Esophagus muscularis mucosa (tissue), 4 donors: ENCODE measurements around the gene MT3. TPM values are rescaled to one million over a fixed set of nuclear protein-coding genes. Genes with fewer than 3 reads are reported as not detected.

Experiments
- DNase-seq: peaks from one replicate; pipeline ENCODE4 v3.0.0-alpha.2; 2017; ENCODE audit errors: extremely low spot score
- H3K27ac ChIP-seq, 4 donors: fragments of 200-600 bp; sonication (generic); replicated peaks in 1 of 4; 1 replicate in 3 of 4; 2 replicates in 1 of 4; pipeline ENCODE4 v1.5.1; 2016 to 2019; ENCODE audit warnings: mild to moderate bottlenecking in 1 of 4
- H3K27me3 ChIP-seq, 4 donors: fragments of 200-600 bp; sonication (generic); one replicate each; pipeline versions ENCODE4 v1.5.1 to v1.6.0; 2016 to 2019
- H3K36me3 ChIP-seq, 4 donors: fragments of 200-600 bp; sonication (generic); one replicate each; pipeline ENCODE4 v1.5.1; 2016 to 2019
- H3K4me1 ChIP-seq, 4 donors: fragments of 200-600 bp; sonication (generic); one replicate each; pipeline ENCODE4 v1.5.1; 2016 to 2019
- H3K4me3 ChIP-seq, 4 donors: fragments of 200-600 bp; sonication (generic); 1 replicate in 2 of 4; 2 replicates in 2 of 4; pipeline ENCODE4 v1.5.1; 2016 to 2019; ENCODE audit warnings: mild to moderate bottlenecking in 4 of 4, moderate library complexity in 1 of 4
- H3K9me3 ChIP-seq, 4 donors: fragments of 200-600 bp; sonication (generic); 1 replicate in 3 of 4; 2 replicates in 1 of 4; pipeline ENCODE4 v1.5.1; 2016 to 2019
- CTCF ChIP-seq, 3 experiments: fragments of 200-600 bp in 2 of 3; fragments of 450-650 bp in 1 of 3; sonication (generic) in 2 of 3; IDR thresholded peaks; one replicate each; pipeline ENCODE4 v1.5.1; 2017 to 2019; ENCODE audit warnings: antibody characterized with exemption in 3 of 3, mild to moderate bottlenecking in 2 of 3, moderate library complexity in 1 of 3
- EP300 ChIP-seq: sonication (generic); formaldehyde crosslinking; IDR thresholded peaks from one replicate; pipeline ENCODE4 v1.6.1; 2017; ENCODE audit warnings: antibody characterized with exemption
- POLR2A ChIP-seq: fragments of 450-650 bp; IDR thresholded peaks from one replicate; pipeline ENCODE4 v1.6.1; 2017; ENCODE audit warnings: antibody characterized with exemption, moderate library complexity, mild to moderate bottlenecking, low read depth
- POLR2AphosphoS5 ChIP-seq, 2 donors: sonication (generic); formaldehyde crosslinking; IDR thresholded peaks; one replicate each; pipeline ENCODE4 v1.6.1; 2017; ENCODE audit warnings: antibody characterized with exemption in 2 of 2
- WGBS: methylation state at CpG from one replicate; pipeline ENCODE4 v1.1.5; 2018; 5-methylcytosine and 5-hydroxymethylcytosine counted together
- intact Hi-C: fragments of 100-400 bp; cut with DNase I; formaldehyde crosslinking; loops from one replicate; pipeline ENCODE4 v1.15.1; 2023
- total RNA-seq, 4 donors: library from RNA; depleted of rRNA; stranded (reverse); fragments of >200 nt; gene quantifications; one replicate each; pipeline versions ENCODE4 v1.1.0 to v1.2.1, GENCODE V29; 2016

Gene MT3
- total RNA-seq, 4 donors from 2014 or later, result 2.0 to 12.5 (median 4.1) TPM

- H3K4me1 ChIP-seq, result peaks cover 11 to 13% (median 12%) of the 10 kb centered on the region in 4 donors
- TF ChIP-seq CTCF (IDR thresholded peaks at IDR 0.05) (no peak), POLR2A (no peak), POLR2AphosphoS5 (IDR thresholded peaks at IDR 0.05) (no peak), EP300 (no peak)
- H3K27me3 ChIP-seq, result peaks cover 0 to 12% (median 0%) of the 10 kb centered on the region in 4 donors
- H3K27ac ChIP-seq, result peak overlapping the region in 3 of 4 donors; percentile 5 to 55 (median 20)
- intact Hi-C loops, result no loop called here
- WGBS, result 80% methylated on average over 4 of the region's 4 CpGs
- H3K36me3 ChIP-seq, result no peaks in the 10 kb centered on the region
- H3K9me3 ChIP-seq, result no peaks in the 10 kb centered on the region
- H3K4me3 ChIP-seq, result no peak overlapping the region
- DNase-seq, result no peak
These were observed 41.3 kb upstream of the MT3 start for GRCh38 chr16:56547949-56548567.

DNA sequence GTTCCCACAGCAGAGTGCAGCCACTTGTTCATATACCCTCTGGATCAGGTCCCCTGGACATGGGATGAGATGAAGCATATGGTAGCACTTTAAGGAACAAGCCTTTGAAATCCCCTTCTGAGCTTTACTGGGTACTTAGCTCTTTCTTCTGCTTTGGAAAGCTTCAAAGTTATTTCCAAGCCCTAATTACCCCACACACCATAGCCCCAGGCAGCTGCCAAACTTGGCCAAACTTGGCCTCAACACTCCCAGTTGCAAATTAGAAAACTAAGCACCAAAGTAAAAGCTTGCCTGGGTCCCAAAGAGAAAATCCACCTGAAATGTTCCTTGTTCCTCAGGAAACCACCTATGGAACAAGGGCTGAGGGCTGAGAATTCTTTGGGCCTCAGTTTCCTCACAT is 40.2 kb upstream of the MT3 start:
- Histone ChIP-seq H3K9me3 (no peaks in the 10 kb centered on the region), H3K27me3 (peaks cover 0 to 17% (median 0%) of the 10 kb centered on the region in 4 donors), H3K27ac (peak overlapping the region in 2 of 4 donors; percentile 22 to 48), H3K4me3 (no peak overlapping the region), H3K4me1 (peaks cover 11 to 13% (median 12%) of the 10 kb centered on the region in 4 donors), H3K36me3 (no peaks in the 10 kb centered on the region)
- TF ChIP-seq POLR2AphosphoS5 (IDR thresholded peaks at IDR 0.05) (no peak), POLR2A (no peak), EP300 (no peak)
- intact Hi-C loops, result no loop called here
- no peak for DNase-seq

- H3K9me3 ChIP-seq, result no peaks in the 10 kb centered on the region
- H3K27me3 ChIP-seq, result peaks cover 0 to 22% (median 0%) of the 10 kb centered on the region in 4 donors
- TF ChIP-seq EP300 (no peak), POLR2AphosphoS5 (IDR thresholded peaks at IDR 0.05) (no peak), CTCF (IDR thresholded peaks at IDR 0.05) (no peak), POLR2A (no peak)
- H3K4me1 ChIP-seq, result peaks cover 11 to 13% (median 12%) of the 10 kb centered on the region in 4 donors
- H3K27ac ChIP-seq, result no peak overlapping the region
- no peak overlapping the region for H3K4me3 ChIP-seq
- intact Hi-C loops, result no loop called here
- no peaks in the 10 kb centered on the region for H3K36me3 ChIP-seq
- WGBS, result 91% methylated on average over 5 of the region's 5 CpGs
- DNase-seq, result no peak
These were observed 39.5 kb upstream of the MT3 start for GRCh38 chr16:56549744-56550385.

DNA sequence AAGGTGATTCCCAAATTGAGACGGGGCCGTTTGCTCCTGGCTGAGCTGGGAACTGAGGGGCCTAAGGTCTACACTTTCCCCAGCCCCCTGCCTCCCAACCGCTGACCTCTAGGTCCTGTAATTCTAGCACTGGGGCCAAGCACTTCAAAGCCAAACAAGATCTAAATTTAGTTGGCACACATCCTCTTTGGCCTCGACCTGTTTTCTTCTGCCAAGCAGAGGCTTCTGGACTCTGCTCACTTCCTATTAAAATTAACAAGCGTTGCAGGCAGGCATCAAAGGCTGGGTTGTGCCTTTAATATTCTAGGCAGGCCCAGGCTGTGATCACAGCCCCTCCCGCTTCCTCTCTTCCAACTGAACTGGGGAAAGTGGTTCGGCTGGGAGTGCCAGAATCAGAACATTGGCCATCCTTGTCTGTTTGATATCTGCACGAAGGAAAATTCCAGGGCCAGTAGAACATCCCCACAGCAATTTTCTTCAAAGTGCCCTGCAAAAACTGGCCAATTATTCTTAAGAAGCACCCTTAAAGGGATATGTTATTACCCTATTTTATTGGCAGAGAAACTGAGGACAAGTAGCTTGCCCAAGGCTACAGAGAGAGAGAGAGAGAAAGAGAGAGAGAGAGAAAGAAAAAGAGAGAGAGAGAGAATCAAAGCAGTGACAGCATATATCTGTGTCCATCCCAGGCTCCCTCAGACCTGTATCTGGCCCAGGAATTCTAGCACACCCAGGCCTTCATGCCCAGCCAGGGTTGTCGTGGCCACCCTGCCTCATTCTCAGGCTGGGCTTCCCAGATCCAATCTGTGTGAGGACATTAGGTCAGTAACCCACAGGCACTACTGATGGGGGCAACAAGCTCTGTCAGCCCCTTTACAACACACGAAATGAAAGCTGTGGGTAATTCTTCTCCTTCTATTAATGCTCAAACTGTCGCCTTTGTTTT is 37.3 kb upstream of the MT3 start:
- DNase-seq, result no peak
- Histone ChIP-seq H3K36me3 (no peaks in the 10 kb centered on the region), H3K9me3 (no peaks in the 10 kb centered on the region), H3K4me3 (no peak overlapping the region), H3K4me1 (peaks cover 11 to 13% (median 12%) of the 10 kb centered on the region in 4 donors), H3K27ac (no peak overlapping the region), H3K27me3 (peaks cover 0 to 34% (median 0%) of the 10 kb centered on the region in 4 donors)
- intact Hi-C loops, result no loop called here
- TF ChIP-seq CTCF (IDR thresholded peaks at IDR 0.05) (no peak), EP300 (no peak), POLR2A (no peak), POLR2AphosphoS5 (IDR thresholded peaks at IDR 0.05) (no peak)
- 41% methylated on average over 11 of the region's 11 CpGs for WGBS
